ENCODE measurements around the gene KIF26B. TPM values are rescaled to one million over a fixed set of nuclear protein-coding genes. Genes with fewer than 3 reads are reported as not detected.
"Not testable (repeated sequence)": the region's sequence is repeated elsewhere in the genome, so short reads cannot be mapped to it uniquely, and the experiment has no call there.

The KIF26B gene
- total and polyA plus RNA-seq, 2 of the 4 experiments (the other 2 are of a cell fraction), result 0.53 to 0.54 TPM

- H3K4ac ChIP-seq (ENCODE audit: low read depth, low read length); ATAC-seq (ENCODE audit: low read depth); DNase-seq; H3K14ac ChIP-seq (replicated peaks; ENCODE audit: low read depth, low read length); H3K4me2 ChIP-seq (ENCODE audit: low read depth, low read length); H2AK9ac ChIP-seq (replicated peaks; ENCODE audit: low read depth, low read length, poor library complexity); CTCF ChIA-PET; H2AK5ac ChIP-seq (ENCODE audit: low read depth, low read length); in situ Hi-C loops (cut with MboI; ENCODE audit: low sequenced_read_pairs); BruUV-seq (replicated peaks); H2BK20ac ChIP-seq (ENCODE audit: low read depth, low read length); H3K27me3 ChIP-seq (ENCODE audit: control insufficient read depth, insufficient read depth, low read length); H4K5ac ChIP-seq (ENCODE audit: low read depth, low read length); H3K18ac ChIP-seq (ENCODE audit: low read depth, low read length); H4K91ac ChIP-seq (ENCODE audit: insufficient read depth, low read depth, low read length); POLR2A ChIA-PET (ENCODE audit: unreplicated experiment); H3K4me1 ChIP-seq (ENCODE audit: control insufficient read depth, insufficient read depth, low read length); H2AFZ ChIP-seq (replicated peaks; ENCODE audit: low read length, poor library complexity); H3K9ac ChIP-seq (ENCODE audit: low read depth, low read length); H3K9me3 ChIP-seq (ENCODE audit: control insufficient read depth, insufficient read depth, low read length); H3K27ac ChIP-seq (ENCODE audit: insufficient read depth, low read length); H3K9me1 ChIP-seq (ENCODE audit: insufficient read depth, low read length); H3K23ac ChIP-seq (ENCODE audit: low read depth, low read length); H2BK15ac ChIP-seq (ENCODE audit: low read depth, low read length); H2BK5ac ChIP-seq (ENCODE audit: low read depth, low read length, poor library complexity, severe bottlenecking); H4K20me1 ChIP-seq (ENCODE audit: insufficient read depth, low read length); dilution Hi-C loops (cut with HindIII; ENCODE audit: low sequenced_read_pairs, unreplicated experiment); H4K8ac ChIP-seq (ENCODE audit: low read depth in 2 of 2, low read length in 2 of 2); H3K36me3 ChIP-seq (ENCODE audit: control insufficient read depth, insufficient read depth, low read length); intact Hi-C loops (cut with micrococcal nuclease); H3K79me1 ChIP-seq (ENCODE audit: low read depth in 1 of 2, low read length in 2 of 2); H3K56ac ChIP-seq (ENCODE audit: extremely low read depth, insufficient read depth, low read length); H2BK120ac ChIP-seq (ENCODE audit: low read depth, low read length); H3K4me3 ChIP-seq (ENCODE audit: insufficient read depth, low read depth, low read length): not testable (repeated sequence)
- WGBS, 2 experiments (ENCODE audit: extremely low coverage in 2 of 2, insufficient read length in 1 of 2), result no CpG with 5 or more reads among the region's 11 CpGs
Measured at GRCh38 chr1:245695701-245696100, 540.9 kb downstream of the KIF26B start.

All from IMR-90 (cell line).